A549 treated with RU486 at 1 μM for 4 hours (cell line): ENCODE measurements around the gene NUBPL. TPM values are rescaled to one million over a fixed set of nuclear protein-coding genes. Genes with fewer than 3 reads are reported as not detected.

ENCODE experiments used
- total RNA-seq: library from RNA; stranded (reverse); fragments of 200-300 nt; extraction: Qiagen RNA extraction; gene quantifications from 5 replicates; pipeline ENCODE4 v1.2.3, GENCODE V29; 2022; ENCODE audit warnings: low read depth

NUBPL gene
- 6.6 to 9.2 TPM (median 8.0 TPM) in 5 replicates for total RNA-seq

GRCh38 chr14:31561155-31561846 is at the start of gene NUBPL:
Gene NUBPL (plus strand): TSS chr14:31561404. CDS start chr14:31561440, 36 bp downstream.

Other genes starting within 250 kb of the NUBPL start
- 17.2 to 22.7 TPM (median 21.0 TPM) in 5 replicates for gene HEATR5A, start 140.9 kb upstream of the NUBPL start, total RNA-seq
- 13.0 to 22.3 TPM (median 17.8 TPM) in 5 replicates for gene DTD2, start 103.9 kb upstream of the NUBPL start, total RNA-seq
- gene GPR33, start 73.4 kb upstream of the NUBPL start, total RNA-seq = not detected in 5 replicates